Measurements from ENCODE around the gene CFAP210.
A peak's percentile ranks its signal among the peaks of the same experiment; 100 is the strongest.

CFAP210 gene

DNA sequence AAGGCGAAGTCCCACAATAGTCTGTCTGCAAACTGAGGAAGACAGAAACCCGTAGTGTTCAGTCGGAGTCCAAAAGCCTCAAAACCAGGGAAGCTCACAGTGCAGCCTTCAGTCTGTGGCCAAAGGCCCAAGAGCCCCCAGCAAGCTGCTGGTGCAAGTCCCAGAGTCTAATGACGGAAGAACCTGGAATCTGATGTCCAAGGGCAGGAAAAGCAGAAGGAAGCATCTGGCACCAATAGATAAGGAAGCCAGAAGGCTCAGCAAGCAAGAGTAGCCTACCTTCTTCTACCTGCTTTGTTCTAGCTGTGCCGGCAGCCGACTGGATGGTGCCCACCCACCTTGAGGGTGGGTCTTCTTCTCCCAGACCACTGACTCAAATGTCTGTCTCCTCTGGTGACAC, 21.8 kb downstream of the CFAP210 start:
- DNase-seq: no peak

DNA sequence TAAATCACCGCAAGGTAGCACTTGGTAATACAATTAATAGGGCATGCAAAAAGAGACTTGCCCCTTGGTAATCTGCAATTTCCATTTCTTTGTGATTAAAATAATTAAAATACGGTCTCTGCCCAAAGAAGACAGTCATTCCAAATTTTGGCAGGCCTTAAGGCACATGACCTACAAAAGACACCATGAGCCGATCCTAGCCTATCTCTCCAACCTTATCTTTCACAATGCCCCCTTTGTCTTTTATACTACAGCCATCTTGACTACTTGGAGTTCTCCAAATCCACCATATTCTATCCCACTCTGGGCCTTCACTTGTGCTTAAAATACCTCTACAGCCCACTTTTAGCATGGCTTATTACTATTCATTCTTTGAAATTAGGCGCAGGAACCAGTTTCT, 23.3 kb downstream of the CFAP210 start:
- no peak for DNase-seq

- DNase-seq: no peak
Measured at GRCh38 chr2:169670215-169670651, 24.0 kb downstream of the CFAP210 start.

- DNase-seq: no peak
Measured at GRCh38 chr2:169667583-169667982, 26.6 kb downstream of the CFAP210 start.

GRCh38 chr2:169664978-169665930, 29.0 kb downstream of the CFAP210 start:
- peak; percentile 64 for DNase-seq

GRCh38 chr2:169664600-169664977, 29.6 kb downstream of the CFAP210 start:
- DNase-seq: no peak

DNA sequence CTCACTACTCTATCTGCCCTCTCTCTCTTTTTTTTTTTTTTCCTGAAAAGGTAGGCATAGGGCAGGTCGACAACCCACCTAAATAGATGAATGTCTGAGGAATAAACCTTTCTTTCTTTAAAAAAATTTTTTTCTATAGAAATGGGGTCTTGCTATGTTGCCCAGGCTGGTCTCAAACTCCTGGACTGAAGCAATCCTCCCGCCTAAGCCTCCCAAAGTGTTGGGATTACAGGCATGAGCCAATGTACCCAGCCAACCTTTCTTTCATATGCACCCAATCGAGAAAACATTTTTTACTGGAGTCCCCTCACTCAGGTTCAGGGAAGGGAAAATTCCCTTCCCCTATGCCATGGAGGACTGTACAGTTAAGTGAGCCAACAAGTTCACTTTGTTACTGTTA, 31.0 kb downstream of the CFAP210 start:
- DNase-seq: no peak

- no peak for DNase-seq
Measured at GRCh38 chr2:169662744-169663143, 31.5 kb downstream of the CFAP210 start.

DNA sequence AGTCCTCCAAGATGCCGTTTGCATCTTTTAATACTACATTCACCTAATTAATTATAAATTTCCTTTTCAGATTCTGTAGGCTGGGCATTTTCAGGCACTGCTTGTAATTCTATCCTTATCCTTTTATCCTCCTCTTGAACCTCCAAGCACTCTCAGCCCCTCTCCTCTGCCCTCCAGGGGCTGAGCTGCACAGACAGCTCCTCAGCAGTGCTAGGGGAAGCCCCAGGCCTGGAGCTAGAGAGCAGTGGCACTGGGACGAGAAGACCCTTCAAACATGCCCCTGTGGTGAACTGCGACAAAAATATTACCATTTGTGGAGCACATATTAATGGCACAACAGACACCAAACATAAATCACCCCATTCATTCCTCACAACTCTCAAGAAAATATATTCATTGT, 32.9 kb downstream of the CFAP210 start:
- no peak for DNase-seq

GRCh38 chr2:169659320-169659719, 34.9 kb downstream of the CFAP210 start:
- DNase-seq: peak; percentile 79

GRCh38 chr2:169658877-169659276, 35.3 kb downstream of the CFAP210 start:
- DNase-seq: no peak

DNA sequence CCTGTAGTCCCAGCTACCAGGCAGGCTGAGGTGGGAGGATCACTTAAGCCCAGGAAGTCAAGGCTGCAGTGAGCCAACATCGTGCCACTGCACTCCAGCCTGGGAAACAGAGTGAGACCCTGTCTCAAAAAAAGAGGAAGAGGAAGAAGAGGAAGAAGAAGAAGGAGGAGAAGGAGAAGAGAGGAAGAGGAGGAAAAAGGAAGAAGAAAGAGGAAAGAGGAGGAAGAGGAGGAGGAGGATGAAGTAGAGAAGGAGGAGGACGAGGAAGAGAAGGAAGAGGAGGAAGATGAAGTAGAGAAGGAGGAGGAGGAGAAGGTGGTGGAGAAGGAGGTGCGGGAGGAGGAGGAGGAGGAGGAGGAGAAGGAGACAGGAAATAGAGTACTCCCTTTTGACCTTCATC, 38.0 kb downstream of the CFAP210 start:
- DNase-seq: no peak

DNA sequence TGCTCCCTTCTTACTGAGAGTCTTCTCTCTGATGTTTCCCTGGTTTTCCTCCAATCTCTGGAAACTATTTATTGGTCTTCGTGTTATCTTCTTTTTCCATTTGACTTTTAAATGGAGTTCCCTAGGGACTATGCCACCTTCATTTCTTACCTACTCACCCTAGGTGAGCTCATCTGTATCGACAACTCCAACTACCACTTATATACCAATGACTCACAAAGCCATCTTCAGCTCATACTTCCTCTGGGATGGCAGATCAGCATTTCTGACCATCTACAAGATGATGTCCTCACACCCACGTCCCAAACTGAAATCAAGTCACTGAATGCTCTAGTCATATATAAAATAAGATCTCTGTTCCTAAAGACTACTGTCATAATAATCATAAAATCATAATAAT, 40.6 kb downstream of the CFAP210 start:
- DNase-seq: no peak

- no peak for DNase-seq
Measured at GRCh38 chr2:169649278-169649677, 44.9 kb downstream of the CFAP210 start.

- DNase-seq: no peak
Measured at GRCh38 chr2:169647496-169647895, 46.7 kb downstream of the CFAP210 start.

DNA sequence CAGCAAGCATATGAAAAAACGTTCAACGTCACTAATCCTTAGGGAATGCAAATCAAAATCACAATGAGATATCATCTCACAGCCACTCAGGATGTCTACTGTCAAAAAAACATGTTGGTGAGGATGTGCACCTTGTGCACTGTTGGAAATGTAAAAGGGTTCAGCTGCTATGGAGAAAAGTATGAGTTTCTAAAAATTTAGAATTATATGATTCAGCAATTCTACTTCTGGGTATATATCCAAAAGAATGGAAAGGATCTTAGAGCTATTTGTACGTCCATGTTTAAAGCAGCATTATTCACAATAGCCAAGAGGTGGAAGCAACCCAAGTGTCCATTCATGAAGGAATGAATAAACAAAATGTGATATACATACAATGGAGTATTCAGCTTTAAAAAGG, 50.0 kb downstream of the CFAP210 start:
- no peak for DNase-seq

GRCh38 chr2:169641464-169641863, 52.7 kb downstream of the CFAP210 start:
- DNase-seq: no peak

GRCh38 chr2:169640104-169640503, 54.1 kb downstream of the CFAP210 start:
- DNase-seq: no peak

- DNase-seq: no peak
Measured at GRCh38 chr2:169637620-169638019, 56.6 kb downstream of the CFAP210 start.

DNA sequence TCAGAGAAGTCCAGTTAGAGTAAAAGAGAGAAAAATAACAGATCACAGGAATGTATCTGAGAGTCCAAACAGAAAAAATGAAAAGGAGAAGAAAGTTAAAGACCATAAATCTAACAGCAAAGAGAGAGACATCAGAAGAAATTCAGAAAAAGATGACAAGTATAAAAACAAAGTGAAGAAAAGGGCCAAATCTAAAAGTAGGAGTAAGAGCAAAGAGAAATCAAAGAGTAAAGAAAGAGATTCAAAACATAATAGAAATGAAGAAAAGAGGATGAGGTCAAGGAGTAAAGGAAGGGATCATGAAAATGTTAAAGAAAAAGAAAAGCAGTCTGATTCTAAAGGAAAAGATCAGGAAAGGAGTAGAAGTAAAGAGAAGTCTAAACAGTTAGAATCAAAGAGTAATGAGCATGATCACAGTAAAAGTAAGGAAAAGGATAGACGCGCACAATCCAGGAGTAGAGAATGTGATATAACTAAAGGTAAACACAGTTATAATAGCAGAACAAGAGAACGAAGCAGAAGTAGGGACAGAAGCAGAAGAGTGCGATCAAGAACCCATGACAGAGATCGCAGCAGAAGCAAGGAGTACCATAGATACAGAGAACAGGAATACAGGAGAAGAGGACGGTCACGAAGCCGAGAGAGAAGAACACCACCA, 57.6 kb downstream of the CFAP210 start:
- no peak for DNase-seq

DNA sequence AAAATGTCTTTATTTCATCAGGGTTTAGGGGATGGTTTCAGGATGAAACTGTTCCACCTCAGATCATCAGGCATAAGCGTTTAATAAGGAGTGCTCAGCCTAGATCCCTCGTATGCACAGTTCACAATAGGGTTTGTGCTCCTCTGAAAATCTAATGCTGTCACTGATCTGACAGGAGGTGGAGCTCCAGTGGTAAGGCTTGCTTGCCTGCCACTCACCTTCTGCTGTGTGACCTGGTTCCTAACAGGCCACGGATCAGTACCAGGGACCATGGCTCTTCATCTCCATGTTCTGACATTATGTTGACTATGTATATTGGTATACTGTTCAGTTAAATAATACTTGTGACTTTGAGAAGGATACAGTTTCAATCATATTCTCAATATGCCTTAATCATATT, 68.4 kb downstream of the CFAP210 start:
- DNase-seq: no peak

DNA sequence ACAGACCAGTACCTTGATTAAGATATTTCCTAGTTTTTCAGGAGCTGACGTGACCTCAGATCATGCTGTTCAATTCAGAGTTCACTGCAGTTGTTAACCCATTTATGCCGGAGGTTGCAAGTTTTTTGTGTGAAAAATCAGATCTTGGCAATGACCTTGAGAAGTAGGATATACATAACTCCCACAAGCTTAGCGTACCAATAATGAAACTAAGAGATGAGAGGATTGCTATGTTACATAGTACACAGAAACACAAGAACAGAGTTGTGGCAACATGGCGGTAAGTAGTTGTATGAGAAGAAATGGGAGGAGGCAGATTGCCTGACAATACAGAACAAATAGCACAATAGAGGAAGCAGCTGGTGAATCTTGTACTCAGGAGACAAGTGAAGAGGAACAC, 71.0 kb downstream of the CFAP210 start:
- peak; percentile 33 for DNase-seq

DNA sequence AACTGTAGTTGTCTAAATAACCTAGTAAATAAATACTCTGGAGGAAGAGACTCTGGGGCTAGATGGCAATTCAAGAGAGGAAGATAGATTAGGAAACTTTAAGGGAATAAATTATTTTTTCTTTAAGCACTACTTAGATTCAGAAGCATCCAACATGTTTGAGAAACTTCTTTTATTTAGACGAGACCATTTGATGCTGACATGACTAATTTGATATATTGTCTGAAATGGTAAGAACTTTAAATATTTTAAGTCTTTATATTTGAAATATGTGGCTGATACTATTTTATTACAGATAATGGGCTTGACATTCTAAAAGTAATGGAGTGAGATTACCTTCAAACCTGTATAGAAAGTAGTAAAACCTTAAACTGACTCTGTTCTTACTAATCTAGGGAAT, 73.7 kb downstream of the CFAP210 start:
- DNase-seq: no peak

DNA sequence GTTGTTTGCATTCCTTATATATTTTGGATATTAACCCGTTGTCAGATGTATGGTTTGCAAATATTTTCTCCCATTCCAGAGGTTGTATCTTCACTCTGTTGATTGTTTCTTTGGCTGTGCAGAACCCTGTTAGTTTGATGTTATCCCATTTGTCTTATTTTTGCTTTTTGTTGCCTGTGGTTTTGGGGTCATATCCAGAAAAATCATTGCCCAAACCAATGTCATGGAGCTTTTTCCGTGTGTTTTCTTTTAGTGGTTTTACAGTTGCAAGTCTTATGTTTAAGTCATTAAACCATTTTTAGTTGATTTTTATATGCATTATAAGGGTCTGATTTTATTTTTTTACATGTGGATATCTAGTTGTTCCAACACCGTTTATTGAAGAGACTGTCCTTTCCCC, 74.3 kb downstream of the CFAP210 start:
- DNase-seq: no peak

Data from MV-4-11 (cell line).